Posterior cingulate gyrus (tissue), 11 donors: ENCODE data around the gene MSN.

Experiments used
- DNase-seq, 10 donors: peaks; one replicate each; pipeline versions ENCODE4 v3.0.0 to v3.0.0-alpha.2; 2020 to 2021; ENCODE audit warnings: mixed read lengths in 3 of 10
- intact Hi-C: fragments of 100-400 bp; cut with DNase I; formaldehyde crosslinking; loops from one replicate; pipeline ENCODE4 v1.15.1; 2023

The MSN gene

GRCh38 chrX:65671966-65672365 is 4.5 kb downstream of the MSN start:
- DNase-seq: no peak
- intact Hi-C loops: no loop called here

- no peak for DNase-seq
- intact Hi-C loops: no loop called here
These were observed 6.4 kb downstream of the MSN start for GRCh38 chrX:65673857-65674203.

GRCh38 chrX:65674204-65674893 is 6.9 kb downstream of the MSN start:
- DNase-seq: no peak
- intact Hi-C loops: no loop called here

GRCh38 chrX:65677954-65678469 is 10.6 kb downstream of the MSN start:
- no peak for DNase-seq
- intact Hi-C loops: no loop called here

- intact Hi-C loops: no loop called here
- no peak for DNase-seq
These were observed 11.7 kb downstream of the MSN start for GRCh38 chrX:65679071-65679540.

- no peak for DNase-seq
- intact Hi-C loops: no loop called here
These were observed 14.4 kb downstream of the MSN start for GRCh38 chrX:65681810-65682209.

GRCh38 chrX:65685112-65685511 is 17.7 kb downstream of the MSN start:
- no peak for DNase-seq
- intact Hi-C loops: no loop called here

GRCh38 chrX:65686236-65686635 is 18.8 kb downstream of the MSN start:
- DNase-seq: no peak
- intact Hi-C loops: no loop called here

- intact Hi-C loops: no loop called here
- DNase-seq: no peak
These were observed 19.9 kb downstream of the MSN start for GRCh38 chrX:65687367-65687766.

- no peak for DNase-seq
- intact Hi-C loops: no loop called here
These were observed 21.0 kb downstream of the MSN start for GRCh38 chrX:65688403-65688871.

- intact Hi-C loops: no loop called here
- DNase-seq: no peak
These were observed 21.9 kb downstream of the MSN start for GRCh38 chrX:65689377-65689776.

GRCh38 chrX:65690057-65690855 is 22.8 kb downstream of the MSN start:
- intact Hi-C loops: no loop called here
- DNase-seq: no peak

GRCh38 chrX:65695849-65696449 is 28.5 kb downstream of the MSN start:
- intact Hi-C loops: no loop called here

GRCh38 chrX:65696613-65697012 is 29.2 kb downstream of the MSN start:
- DNase-seq: no peak
- intact Hi-C loops: no loop called here

More at GRCh38 chrX:65695849-65696449, 28.5 kb downstream of the MSN start:
- DNase-seq: no peak

- intact Hi-C loops: no loop called here
- DNase-seq: no peak
These were observed 29.8 kb downstream of the MSN start for GRCh38 chrX:65697211-65697641.

- peak in 3 of 10 donors; percentile 10 to 85 (median 18) for DNase-seq
- intact Hi-C loops: no loop called here
These were observed 30.7 kb downstream of the MSN start for GRCh38 chrX:65697915-65698796.

- no peak for DNase-seq
- intact Hi-C loops: no loop called here
These were observed 35.5 kb downstream of the MSN start for GRCh38 chrX:65702956-65703355.

- intact Hi-C loops: no loop called here
These were observed 38.0 kb downstream of the MSN start for GRCh38 chrX:65705439-65705838.

GRCh38 chrX:65706041-65706828 is 38.8 kb downstream of the MSN start:
- intact Hi-C loops: no loop called here
- DNase-seq: no peak

More at GRCh38 chrX:65705439-65705838, 38.0 kb downstream of the MSN start:
- DNase-seq: no peak
